ENCODE results near the gene FAM234B.

The FAM234B gene

DNA sequence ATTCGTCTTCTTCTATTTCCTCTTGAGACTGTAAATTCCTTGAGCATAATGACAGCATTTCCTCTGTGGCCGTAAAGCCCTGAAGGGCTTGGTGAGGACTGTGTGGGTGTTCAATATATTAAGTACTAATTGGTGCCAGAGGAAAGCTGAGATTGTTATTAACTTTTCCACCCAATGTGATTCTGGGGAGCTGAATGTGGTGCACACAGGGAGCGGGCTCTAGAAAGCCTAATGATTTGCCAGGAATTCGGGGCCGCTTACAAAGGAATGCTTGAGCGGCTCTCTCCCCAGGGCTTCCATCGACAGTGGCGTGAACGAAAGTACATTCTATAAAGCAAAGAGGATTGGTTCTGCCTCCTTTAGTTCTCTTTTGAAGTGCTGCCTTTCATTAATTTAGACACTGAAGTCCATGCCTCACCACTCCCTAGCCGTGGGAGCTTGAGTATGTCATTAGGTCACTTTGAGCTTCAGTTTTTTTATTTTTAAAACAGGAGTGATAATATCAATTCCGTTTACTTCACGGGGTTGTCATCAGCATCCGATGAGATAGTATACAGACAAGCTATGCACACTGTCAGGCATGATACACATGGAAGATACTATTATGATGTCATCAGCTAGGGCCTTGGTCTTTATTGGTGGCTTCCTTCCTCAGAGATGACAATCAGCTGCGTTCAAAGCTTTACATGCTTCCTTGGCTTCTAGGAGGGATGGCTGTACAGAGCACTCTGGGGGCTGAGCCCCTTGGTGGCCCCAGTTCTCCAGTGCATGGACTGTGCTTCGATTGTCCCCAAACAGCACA lies 70.3 kb downstream of the FAM234B start:
- in situ Hi-C loops (cut with MboI; ENCODE audit: low sequenced_read_pairs) = no loop called here

GRCh38 chr12:13116259-13116658 lies 72.1 kb downstream of the FAM234B start:
- in situ Hi-C loops (cut with MboI; ENCODE audit: low sequenced_read_pairs) = no loop called here

DNA sequence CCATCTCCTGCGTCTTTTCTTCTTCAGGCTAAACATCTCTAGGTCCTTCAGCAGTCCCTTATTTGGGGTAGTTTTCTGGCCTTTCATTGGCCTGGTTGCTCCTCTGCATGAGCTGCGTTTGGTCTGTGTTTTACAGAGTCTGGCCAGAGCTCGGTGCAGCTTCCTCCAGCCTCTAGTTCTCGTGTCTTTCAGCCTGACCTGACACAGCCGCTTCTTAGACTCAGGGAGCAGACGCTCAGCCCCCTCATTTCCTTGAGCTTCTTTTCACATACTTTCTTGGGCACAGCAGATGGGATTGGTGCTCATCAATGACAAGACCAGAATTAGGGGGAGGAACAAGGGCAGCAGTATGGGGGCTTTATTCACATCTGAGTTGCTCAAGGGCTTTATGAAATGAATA lies 72.8 kb downstream of the FAM234B start:
- in situ Hi-C loops (cut with MboI; ENCODE audit: low sequenced_read_pairs) = no loop called here

DNA sequence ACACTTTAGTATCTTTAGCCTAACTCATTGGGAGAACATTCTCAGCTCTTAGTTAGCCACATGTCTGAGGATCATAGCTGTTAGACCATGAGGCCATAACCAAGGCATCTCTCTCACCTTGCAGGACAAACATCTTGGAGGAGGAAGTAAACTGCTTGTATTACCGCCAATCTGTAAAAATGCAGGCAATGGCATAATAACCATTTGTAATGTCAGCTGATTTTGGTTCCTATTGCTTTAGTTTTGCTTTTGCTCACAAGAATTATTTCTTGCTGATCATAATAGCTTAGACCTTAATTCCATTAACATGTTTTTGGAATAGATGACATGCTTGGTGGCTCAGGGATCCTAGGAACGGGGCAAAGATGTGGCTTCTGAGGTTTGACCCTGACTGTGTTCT lies 75.6 kb downstream of the FAM234B start:
- in situ Hi-C loops (cut with MboI; ENCODE audit: low sequenced_read_pairs) = no loop called here

DNA sequence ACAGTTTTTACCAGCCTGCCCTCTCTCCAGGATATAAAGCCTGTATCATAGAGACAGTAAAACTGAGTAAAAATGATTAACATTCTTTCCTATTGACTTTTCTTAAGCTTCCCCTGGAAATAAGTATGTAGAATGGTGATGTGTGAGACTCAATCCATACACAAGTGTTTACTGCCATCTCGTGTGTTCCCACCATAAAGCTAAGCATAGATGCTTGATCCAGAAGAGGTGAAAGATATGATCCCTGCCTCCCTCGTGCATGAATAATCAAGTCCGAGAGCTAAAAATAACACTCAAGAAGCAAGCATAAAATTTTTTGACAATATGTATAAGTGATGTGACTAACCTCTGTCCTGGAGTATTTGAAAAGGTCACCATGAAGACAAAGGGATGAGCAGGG lies 76.2 kb downstream of the FAM234B start:
- in situ Hi-C loops (cut with MboI; ENCODE audit: low sequenced_read_pairs) = no loop called here

- in situ Hi-C loops (cut with MboI; ENCODE audit: low sequenced_read_pairs) = no loop called here
These were observed 77.4 kb downstream of the FAM234B start for GRCh38 chr12:13121568-13121967.

DNA sequence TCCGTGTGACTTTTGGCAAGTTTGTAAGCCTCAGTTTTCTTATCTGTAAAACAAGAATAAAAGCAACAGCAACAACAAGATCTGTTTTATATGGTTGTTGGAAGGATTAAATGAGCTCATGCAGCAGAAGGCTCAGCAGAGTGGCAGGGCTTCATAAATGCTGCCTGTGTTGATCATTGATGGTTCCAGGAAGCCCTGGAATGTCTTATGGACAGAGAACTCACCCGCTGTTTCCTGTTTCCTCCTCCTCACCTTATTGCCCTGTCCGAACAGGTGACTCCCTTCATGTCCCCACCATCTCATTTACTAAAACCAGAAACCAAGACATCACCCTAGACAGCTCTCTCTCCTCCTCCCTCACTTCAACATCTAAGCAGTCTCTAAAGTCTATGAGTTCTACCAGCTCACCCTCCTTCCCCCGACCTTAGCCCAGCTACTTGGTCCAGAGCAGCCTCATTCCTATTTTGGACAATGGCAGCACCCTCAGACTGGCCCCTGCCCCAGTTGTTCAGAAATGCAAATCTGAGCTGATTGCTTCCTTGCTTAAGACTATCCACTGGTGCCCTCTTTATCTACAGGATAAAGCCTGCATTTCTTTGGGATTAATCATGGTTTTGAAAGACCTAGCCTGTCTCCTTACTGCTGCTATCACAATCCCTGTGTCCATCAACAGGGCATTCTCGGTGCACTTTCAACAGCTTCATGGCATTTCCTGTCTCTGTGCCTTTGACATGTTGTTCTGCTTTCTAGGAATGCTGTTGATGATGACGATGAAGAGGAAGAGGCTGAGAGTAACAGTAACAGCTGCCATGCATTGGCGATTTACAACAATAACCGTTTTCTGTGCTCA lies 80.7 kb downstream of the FAM234B start:
- in situ Hi-C loops (cut with MboI; ENCODE audit: low sequenced_read_pairs) = no loop called here

DNA sequence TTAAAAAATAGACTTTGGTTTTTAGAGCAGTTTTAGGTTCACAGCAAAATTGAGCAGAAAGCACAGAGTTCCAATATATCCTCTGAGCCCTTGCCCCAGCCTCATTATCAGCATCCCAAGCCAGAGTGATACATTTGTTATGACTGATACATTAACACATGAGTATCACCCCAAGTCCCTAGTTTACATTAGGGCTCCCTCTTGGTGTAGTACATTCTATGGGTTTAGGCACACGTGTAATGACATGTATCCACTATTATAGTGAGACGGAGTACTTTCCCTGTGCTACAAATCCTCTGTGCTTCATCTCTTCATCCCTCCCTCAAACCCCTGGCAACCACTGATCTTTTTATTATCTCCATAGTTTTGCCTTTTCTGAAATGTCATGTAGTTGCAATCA lies 81.8 kb downstream of the FAM234B start:
- in situ Hi-C loops (cut with MboI; ENCODE audit: low sequenced_read_pairs) = no loop called here

DNA sequence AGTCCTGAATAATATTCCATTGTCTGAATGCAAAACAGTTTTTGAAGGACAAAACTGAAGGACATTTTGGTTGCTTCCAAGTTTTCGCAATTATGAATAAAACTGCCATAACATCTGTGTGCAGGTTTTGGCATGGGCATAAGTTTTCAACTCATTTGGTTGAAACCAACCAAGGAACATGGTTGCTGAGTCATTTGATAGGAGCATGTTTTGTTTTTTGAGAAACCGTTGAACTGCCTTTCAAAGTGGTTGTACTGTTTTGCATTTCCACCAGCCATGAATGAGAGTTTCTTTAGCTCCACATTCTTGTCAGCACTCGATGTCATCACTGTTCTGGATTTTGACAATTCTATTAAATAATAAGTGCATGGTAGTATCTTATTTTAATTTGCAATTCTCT lies 82.3 kb downstream of the FAM234B start:
- in situ Hi-C loops (cut with MboI; ENCODE audit: low sequenced_read_pairs) = no loop called here

- in situ Hi-C loops (cut with MboI; ENCODE audit: low sequenced_read_pairs) = no loop called here
These were observed 83.3 kb downstream of the FAM234B start for GRCh38 chr12:13127444-13127843.

DNA sequence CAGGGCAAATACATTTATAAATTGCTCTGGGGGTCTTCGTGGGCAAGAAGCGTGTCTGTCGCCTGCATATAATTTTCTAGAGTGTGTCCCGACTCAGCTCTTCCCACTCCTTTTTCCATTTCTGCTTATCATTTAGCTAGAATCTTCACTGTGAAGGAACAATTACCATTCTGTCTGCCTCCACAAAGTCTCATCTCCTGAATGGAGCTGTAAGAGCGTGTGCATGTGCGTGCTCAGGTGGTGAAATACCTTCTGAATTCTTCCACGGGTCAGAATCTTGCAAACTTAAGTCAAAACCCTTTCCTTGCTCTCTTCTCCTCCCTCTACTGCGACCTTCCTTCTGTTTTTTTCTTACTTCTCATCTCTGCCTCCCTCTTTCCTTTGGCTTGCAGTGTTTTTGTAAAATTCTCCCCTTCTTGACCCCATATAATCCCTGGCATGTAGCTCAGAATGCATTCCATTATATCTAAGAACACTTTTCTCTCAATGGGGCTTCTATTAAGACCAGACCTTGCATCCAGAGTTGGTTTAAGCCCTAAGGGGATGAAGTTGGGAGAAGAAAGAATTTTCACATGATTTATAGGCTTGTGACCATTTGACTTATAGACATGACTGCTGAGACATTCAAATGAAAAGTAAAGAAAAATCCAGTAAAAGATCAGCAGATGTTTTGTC lies 84.2 kb downstream of the FAM234B start:
- in situ Hi-C loops (cut with MboI; ENCODE audit: low sequenced_read_pairs) = no loop called here

DNA sequence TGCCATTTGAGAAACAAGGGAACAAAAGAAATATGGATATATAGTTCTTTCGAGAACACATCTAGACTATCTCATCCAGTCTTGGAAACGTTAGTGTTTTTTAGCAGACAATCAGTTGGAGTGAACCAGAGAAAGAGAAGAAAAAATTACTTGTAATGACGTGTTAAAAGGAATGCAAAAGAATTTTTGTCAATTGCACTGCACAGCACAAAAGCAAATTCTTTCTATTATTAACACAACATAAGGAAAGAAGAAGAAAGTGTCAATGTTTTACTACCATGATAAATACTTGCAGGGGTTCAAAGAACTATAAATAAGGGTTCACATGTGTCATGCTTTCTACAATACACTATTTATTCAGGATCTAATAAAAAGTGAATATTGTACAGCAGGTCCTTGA lies 86.8 kb downstream of the FAM234B start:
- in situ Hi-C loops (cut with MboI; ENCODE audit: low sequenced_read_pairs) = no loop called here
